ENCODE measurements around the gene FER1L5. TPM values are rescaled to one million over a fixed set of nuclear protein-coding genes. Genes with fewer than 3 reads are reported as not detected.

Gene FER1L5
- total and polyA plus RNA-seq, 9 of the 15 experiments (the other 6 are each of a cell fraction or from before 2014, with no cell fraction given): 0.01 TPM; not detected in 6

GRCh38 chr2:96697476-96697875, 54.9 kb downstream of the FER1L5 start:
- Histone ChIP-seq H3K4me1 (replicated peaks in 1 of 2; ENCODE audit: control insufficient read depth in 2 of 2, insufficient read depth in 2 of 2, low read length in 2 of 2) (peaks cover 0 to 13% of the 10 kb centered on the region in 2 experiments; a peak in 2 of 5 replicates), H3K36me3 (ENCODE audit: control insufficient read depth, insufficient read depth, low read length) (no peaks in the 10 kb centered on the region), H3K79me2 (ENCODE audit: control insufficient read depth, insufficient read depth, low read length) (no peaks in the 10 kb centered on the region), H4K20me1 (replicated peaks; ENCODE audit: control insufficient read depth, insufficient read depth, low read length) (peaks cover 5% of the 10 kb centered on the region; the same call in 1 of the 2 replicates), H3K27ac (ENCODE audit: extremely low read depth, low read depth, low read length) (no peak overlapping the region), H2AFZ (ENCODE audit: low read depth, low read length) (no peak overlapping the region), H3K9ac (ENCODE audit: insufficient read depth in 1 of 2, low read depth in 2 of 2, low read length in 2 of 2) (no peak overlapping the region), H3K4me3 (no peak overlapping the region), H3K9me1 (ENCODE audit: control insufficient read depth, insufficient read depth, low read length) (peaks cover 6% of the 10 kb centered on the region), H3K4me2 (ENCODE audit: insufficient read depth, low read length) (no peak overlapping the region), H3K27me3 (ENCODE audit: control insufficient read depth in 2 of 2, insufficient read depth in 2 of 2, low read length in 2 of 2) (peaks cover 0 to 13% of the 10 kb centered on the region in 2 experiments; a peak in 1 of 5 replicates), H3K9me3 (replicated peaks; ENCODE audit: control insufficient read depth, insufficient read depth, low read depth, low read length) (no peaks in the 10 kb centered on the region)
- DNase-seq (ENCODE audit: extremely low read depth in 1 of 4, low spot score in 3 of 4) (no peak), ATAC-seq (no peak), FAIRE-seq (no peak)
- BruUV-seq (replicated peaks): no TSS peak
- in situ Hi-C loops (cut with MboI): no loop called here
- WGBS (ENCODE audit: insufficient coverage, low coverage, missing lambda C conversion rate): 31% methylated on average over 2 of the region's 2 CpGs
- no peak for TF ChIP-seq TEAD1 (CRISPR knock-in tag; IDR thresholded peaks at IDR 0.05)
- TF ChIP-seq PHF21A (IDR thresholded peaks at IDR 0.05; ENCODE audit: borderline replicate concordance, low read depth): no peak
- no peak for TF ChIP-seq CHD4 (IDR thresholded peaks at IDR 0.05; ENCODE audit: insufficient read depth, insufficient replicate concordance, low read depth, low read length, poor library complexity, severe bottlenecking)
- no peak for TF ChIP-seq FOXA1 (IDR thresholded peaks at IDR 0.05; ENCODE audit: borderline replicate concordance)
- no peak for TF ChIP-seq CXXC5 (CRISPR knock-in tag; IDR thresholded peaks at IDR 0.05)
- TF ChIP-seq ZNF75A (CRISPR knock-in tag; IDR thresholded peaks at IDR 0.05): no peak
- TF ChIP-seq SRSF1 (IDR thresholded peaks at IDR 0.05; ENCODE audit: low read depth, low read length): no peak
- no peak for TF ChIP-seq ETV6 (IDR thresholded peaks at IDR 0.05; ENCODE audit: borderline replicate concordance in 1 of 2, low read depth in 2 of 2, low read length in 1 of 2)
- no peak for TF ChIP-seq ETV6 (CRISPR knock-in tag; IDR thresholded peaks at IDR 0.05; ENCODE audit: borderline replicate concordance)
- no peak for TF ChIP-seq TSC22D4 (tag; IDR thresholded peaks at IDR 0.05)
- no peak for TF ChIP-seq ZNF232 (CRISPR knock-in tag; IDR thresholded peaks at IDR 0.05)
- no peak for TF ChIP-seq FOXM1 (IDR thresholded peaks at IDR 0.05; ENCODE audit: low read depth)
- TF ChIP-seq FOXM1 (CRISPR knock-in tag; IDR thresholded peaks at IDR 0.05; ENCODE audit: low read depth): no peak
- TF ChIP-seq E2F4 (CRISPR knock-in tag; IDR thresholded peaks at IDR 0.05; ENCODE audit: low read depth): no peak
- no peak for TF ChIP-seq PRPF4 (IDR thresholded peaks at IDR 0.05; ENCODE audit: insufficient read depth, low read depth, low read length, poor library complexity, severe bottlenecking)
- intact Hi-C loops (cut with micrococcal nuclease): no loop called here
- ChIA-PET CTCF (ENCODE audit: low intra/inter-chr PET ratio) (interaction anchor here (0.6 kb wide), 1 partner anchor 64 kb away, joined by 4 read pairs; no protein-coding TSS in a partner anchor), POLR2A (interaction anchor here (1.2 kb wide), 1 partner anchor 13 kb away, joined by 3 read pairs; no protein-coding TSS in a partner anchor)
